Erythroblast (primary cell): Measurements from ENCODE around the gene EMC9.

ENCODE experiments used
- GATA1 ChIP-seq: IDR thresholded peaks from 2 replicates; pipeline ENCODE4 v1.6.1; 2011; ENCODE audit warnings: low read depth, mild to moderate bottlenecking, control low read depth, low read length, moderate library complexity
- POLR2A ChIP-seq: IDR thresholded peaks from 2 replicates; pipeline ENCODE4 v1.6.1; 2011; ENCODE audit warnings: mild to moderate bottlenecking, low read length

DNA sequence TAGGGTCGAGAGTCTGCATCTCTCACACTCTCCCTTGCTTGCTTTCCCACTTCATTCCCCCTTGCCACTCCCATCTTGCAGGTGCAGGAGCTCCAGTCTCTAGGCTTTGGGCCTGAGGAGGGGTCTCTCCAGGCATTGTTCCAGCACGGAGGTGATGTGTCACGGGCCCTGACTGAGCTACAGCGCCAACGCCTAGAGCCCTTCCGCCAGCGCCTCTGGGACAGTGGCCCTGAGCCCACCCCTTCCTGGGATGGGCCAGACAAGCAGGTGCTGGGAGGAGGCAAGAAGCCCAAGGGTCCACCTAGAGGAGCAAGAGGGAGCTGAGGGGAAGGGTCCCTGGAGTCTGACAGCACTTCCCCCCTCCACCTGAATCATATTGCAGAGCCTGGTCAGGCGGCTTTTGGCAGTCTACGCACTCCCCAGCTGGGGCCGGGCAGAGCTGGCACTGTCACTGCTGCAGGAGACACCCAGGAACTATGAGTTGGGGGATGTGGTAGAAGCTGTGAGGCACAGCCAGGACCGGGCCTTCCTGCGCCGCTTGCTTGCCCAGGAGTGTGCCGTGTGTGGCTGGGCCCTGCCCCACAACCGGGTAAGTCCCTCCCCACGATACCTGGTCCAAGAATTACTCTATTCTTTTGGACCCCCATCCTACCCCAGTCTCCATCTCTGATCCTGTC is 10.2 kb upstream of the EMC9 start:
- TF ChIP-seq POLR2A, result no peak
- TF ChIP-seq GATA1, result no peak
